PC-9 (cell line): ENCODE measurements around the gene UBE2O.

ENCODE experiments used
- CTCF ChIP-seq: fragments of 200-600 bp; sonication (generic); conservative IDR thresholded peaks from 2 replicates; pipeline ENCODE4 v1.6.1; 2017; ENCODE audit warnings: mixed run types, antibody characterized with exemption, mild to moderate bottlenecking, moderate library complexity
- EZH2 ChIP-seq: fragments of 200-600 bp; sonication (generic); IDR thresholded peaks from 2 replicates; pipeline ENCODE4 v1.8.0; 2017; ENCODE audit warnings: antibody characterized with exemption, low read depth

GRCh38 chr17:76492123-76492988 is 39.4 kb upstream of the UBE2O start:
- TF ChIP-seq EZH2 (no peak), CTCF (no peak)
